22Rv1 (cell line): ENCODE measurements around the gene SLC25A53.

ENCODE experiments used
- CTCF ChIP-seq: fragments of 450-650 bp; IDR thresholded peaks from 2 replicates; pipeline ENCODE4 v1.5.1; 2017; ENCODE audit warnings: mild to moderate bottlenecking
- ZFX ChIP-seq: fragments of 450-650 bp; IDR thresholded peaks from 2 replicates; pipeline ENCODE4 v1.6.1; 2017; ENCODE audit warnings: antibody characterized with exemption, borderline replicate concordance

- TF ChIP-seq CTCF (no peak), ZFX (no peak)
Observed at GRCh38 chrX:104085477-104085876, 71.3 kb downstream of the SLC25A53 start.
